Mesendoderm (in vitro differentiated cells): ENCODE measurements around the gene CDIPT.

Source experiments
- DNase-seq: peaks from one replicate; pipeline ENCODE4 v3.0.0; 2013
- H2AK5ac ChIP-seq: 2 replicates; pipeline ENCODE4 v1.6.1; 2013; ENCODE audit warnings: low read length, inconsistent platforms
- H2BK120ac ChIP-seq: 2 replicates; pipeline ENCODE4 v1.6.1; 2013; ENCODE audit warnings: low read depth, mild to moderate bottlenecking, low read length, moderate library complexity, mixed read lengths
- H2BK15ac ChIP-seq: replicated peaks from 2 replicates; pipeline ENCODE4 v1.6.1; 2013; ENCODE audit warnings: low read depth, mild to moderate bottlenecking, moderate library complexity
- H2BK5ac ChIP-seq: 2 replicates; pipeline ENCODE4 v1.6.1; 2013; ENCODE audit warnings: low read length, inconsistent platforms
- H3K18ac ChIP-seq: 2 replicates; pipeline ENCODE4 v1.6.1; 2013; ENCODE audit warnings: mild to moderate bottlenecking, low read length, mixed read lengths
- H3K23ac ChIP-seq: one replicate; pipeline ENCODE4 v1.6.1; 2013; ENCODE audit warnings: low read length
- H3K27ac ChIP-seq: 2 replicates; pipeline ENCODE4 v1.5.1; 2013; ENCODE audit warnings: low read depth, mild to moderate bottlenecking, inconsistent platforms, low read length, moderate library complexity
- H3K27me3 ChIP-seq: 2 replicates; pipeline ENCODE4 v1.6.1; 2013; ENCODE audit warnings: low read length, control low read depth, mild to moderate bottlenecking, inconsistent platforms; ENCODE audit not compliant: insufficient read depth, poor library complexity
- H3K36me3 ChIP-seq: 2 replicates; pipeline ENCODE4 v1.6.1; 2013; ENCODE audit warnings: low read length, inconsistent platforms; ENCODE audit not compliant: control insufficient read depth, insufficient read depth
- H3K4ac ChIP-seq: one replicate; pipeline ENCODE4 v1.6.1; 2013; ENCODE audit warnings: low read depth, mild to moderate bottlenecking, low read length, moderate library complexity
- H3K4me1 ChIP-seq: 2 replicates; pipeline ENCODE4 v1.6.1; 2013; ENCODE audit warnings: low read depth, low read length, inconsistent platforms; ENCODE audit not compliant: control insufficient read depth
- H3K4me2 ChIP-seq: 2 replicates; pipeline ENCODE4 v1.6.1; 2013; ENCODE audit warnings: low read length
- H3K4me3 ChIP-seq: 2 replicates; pipeline ENCODE4 v1.5.1; 2013; ENCODE audit warnings: mild to moderate bottlenecking, low read length
- H3K56ac ChIP-seq: one replicate; pipeline ENCODE4 v1.6.1; 2013; ENCODE audit warnings: low read length
- H3K79me1 ChIP-seq: 2 replicates; pipeline ENCODE4 v1.6.1; 2013; ENCODE audit warnings: low read length, inconsistent platforms
- H3K79me2 ChIP-seq: 2 replicates; pipeline ENCODE4 v1.6.1; 2013; ENCODE audit warnings: mild to moderate bottlenecking, low read length; ENCODE audit not compliant: control insufficient read depth, insufficient read depth
- H3K9ac ChIP-seq: 2 replicates; pipeline ENCODE4 v1.6.1; 2013; ENCODE audit warnings: low read length, inconsistent platforms
- H4K5ac ChIP-seq: one replicate; pipeline ENCODE4 v1.6.1; 2013; ENCODE audit warnings: low read length
- H4K8ac ChIP-seq: one replicate; pipeline ENCODE4 v1.6.1; 2013; ENCODE audit warnings: low read depth, mild to moderate bottlenecking, control low read depth, low read length, moderate library complexity
- WGBS: extraction: QIAGEN DNeasy Blood & Tissue Kit; methylation state at CpG from one replicate; pipeline ENCODE4 v1.1.7; 2013; ENCODE audit warnings: low lambda C conversion rate, missing lambda C conversion rate; ENCODE audit not compliant: insufficient coverage; ENCODE audit errors: extremely low coverage; 5-methylcytosine and 5-hydroxymethylcytosine counted together

Gene CDIPT

GRCh38 chr16:29903590-29903989 is 40.6 kb upstream of the CDIPT start:
- no peaks in the 10 kb centered on the region for H3K4me1 ChIP-seq
- H3K27ac ChIP-seq = no peak overlapping the region
- no peak overlapping the region for H2AK5ac ChIP-seq
- H3K79me1 ChIP-seq = peaks cover 3% of the 10 kb centered on the region
- no peak overlapping the region for H3K56ac ChIP-seq
- no peak overlapping the region for H3K18ac ChIP-seq
- DNase-seq = no peak
- no peak overlapping the region for H2BK120ac ChIP-seq
- H3K4me3 ChIP-seq = no peak overlapping the region
- no peak overlapping the region for H3K9ac ChIP-seq
- no peak overlapping the region for H2BK5ac ChIP-seq
- H4K5ac ChIP-seq = no peak overlapping the region
- no peak overlapping the region for H4K8ac ChIP-seq
- no peak overlapping the region for H3K4me2 ChIP-seq
- H2BK15ac ChIP-seq = no peak overlapping the region
- WGBS = no CpG with 5 or more reads among the region's 4 CpGs
- no peaks in the 10 kb centered on the region for H3K27me3 ChIP-seq
- H3K79me2 ChIP-seq = no peaks in the 10 kb centered on the region
- H3K23ac ChIP-seq = no peak overlapping the region
- H3K36me3 ChIP-seq = peaks cover 3% of the 10 kb centered on the region
- H3K4ac ChIP-seq = no peak overlapping the region

GRCh38 chr16:29901607-29901945 is 38.5 kb upstream of the CDIPT start:
- H3K36me3 ChIP-seq = peaks cover 3% of the 10 kb centered on the region
- WGBS = no CpG with 5 or more reads among the region's 19 CpGs
- no peaks in the 10 kb centered on the region for H3K79me2 ChIP-seq
- no peak overlapping the region for H2BK15ac ChIP-seq
- peak overlapping the region; percentile 90 for H3K56ac ChIP-seq
- H3K4me2 ChIP-seq = no peak overlapping the region
- no peak overlapping the region for H4K5ac ChIP-seq
- no peaks in the 10 kb centered on the region for H3K27me3 ChIP-seq
- no peak overlapping the region for H3K18ac ChIP-seq
- H3K79me1 ChIP-seq = peaks cover 6% of the 10 kb centered on the region
- H2BK5ac ChIP-seq = no peak overlapping the region
- no peak overlapping the region for H4K8ac ChIP-seq
- peak overlapping the region; percentile 79 for H3K9ac ChIP-seq
- peaks cover 3% of the 10 kb centered on the region for H3K4me1 ChIP-seq
- no peak overlapping the region for H3K23ac ChIP-seq
- no peak overlapping the region for H3K4ac ChIP-seq
- no peak overlapping the region for H3K27ac ChIP-seq
- DNase-seq = no peak
- H3K4me3 ChIP-seq = no peak overlapping the region
- no peak overlapping the region for H2BK120ac ChIP-seq
- no peak overlapping the region for H2AK5ac ChIP-seq

- Histone ChIP-seq H3K79me1 (peaks cover 6% of the 10 kb centered on the region), H2BK15ac (no peak overlapping the region), H3K23ac (no peak overlapping the region), H2BK120ac (no peak overlapping the region), H3K9ac (peak overlapping the region; percentile 79), H3K56ac (peak overlapping the region; percentile 90), H4K8ac (no peak overlapping the region), H3K27me3 (no peaks in the 10 kb centered on the region), H4K5ac (no peak overlapping the region), H3K4me1 (peaks cover 3% of the 10 kb centered on the region), H3K4ac (no peak overlapping the region), H2AK5ac (no peak overlapping the region), H3K27ac (no peak overlapping the region), H3K79me2 (no peaks in the 10 kb centered on the region), H3K4me2 (peak overlapping the region; percentile 94), H2BK5ac (no peak overlapping the region), H3K4me3 (peak overlapping the region; percentile 63), H3K36me3 (peaks cover 3% of the 10 kb centered on the region), H3K18ac (no peak overlapping the region)
- no peak for DNase-seq
- WGBS = no CpG with 5 or more reads among the region's 31 CpGs
Measured at GRCh38 chr16:29900888-29901606, 38.0 kb upstream of the CDIPT start.

- Histone ChIP-seq H3K23ac (no peak within 1 kb of the TSS), H2BK120ac (no peak within 1 kb of the TSS), H3K79me2 (no peaks in the 10 kb centered on the region)
Measured at GRCh38 chr16:29900102-29900887, 37.3 kb upstream of the CDIPT start, which contains the start of gene ASPHD1. ASPHD1 (plus strand) TSS chr16:29900488; CDS start chr16:29900972, 484 bp downstream.

GRCh38 chr16:29899516-29900101 is 36.6 kb upstream of the CDIPT start, which contains the start of gene SEZ6L2:
SEZ6L2 (minus strand) TSS chr16:29899550; CDS start chr16:29899019, 531 bp downstream.
- H3K79me1 ChIP-seq = peaks cover 6% of the 10 kb centered on the region

More at GRCh38 chr16:29900102-29900887, 37.3 kb upstream of the CDIPT start, which contains the start of gene ASPHD1:
- peak within 1 kb of the TSS; percentile 63 for H3K4me3 ChIP-seq
- no peak within 1 kb of the TSS for H2BK5ac ChIP-seq
- H3K36me3 ChIP-seq = peaks cover 3% of the 10 kb centered on the region
- H2AK5ac ChIP-seq = no peak within 1 kb of the TSS
- H3K4ac ChIP-seq = no peak within 1 kb of the TSS
- H2BK15ac ChIP-seq = no peak within 1 kb of the TSS
- peak within 1 kb of the TSS; percentile 51 for H3K18ac ChIP-seq
- H3K4me2 ChIP-seq = peak within 1 kb of the TSS; percentile 99
- peak within 1 kb of the TSS; percentile 79 for H3K9ac ChIP-seq
- WGBS = no CpG with 5 or more reads among the region's 67 CpGs
- H3K27me3 ChIP-seq = no peaks in the 10 kb centered on the region
- H3K56ac ChIP-seq = peak within 1 kb of the TSS; percentile 91
- H4K8ac ChIP-seq = no peak within 1 kb of the TSS
- DNase-seq = peak; percentile 87
- H3K79me1 ChIP-seq = peaks cover 6% of the 10 kb centered on the region
- no peak within 1 kb of the TSS for H3K27ac ChIP-seq
- H4K5ac ChIP-seq = no peak within 1 kb of the TSS
- peaks cover 3% of the 10 kb centered on the region for H3K4me1 ChIP-seq

More at GRCh38 chr16:29899516-29900101, 36.6 kb upstream of the CDIPT start, which contains the start of gene SEZ6L2:
- peak within 1 kb of the TSS; percentile 91 for H3K56ac ChIP-seq
- no peak within 1 kb of the TSS for H2BK15ac ChIP-seq
- WGBS = no CpG with 5 or more reads among the region's 29 CpGs
- H3K18ac ChIP-seq = peak within 1 kb of the TSS; percentile 51
- no peak within 1 kb of the TSS for H3K4ac ChIP-seq
- no peak within 1 kb of the TSS for H3K27ac ChIP-seq
- no peaks in the 10 kb centered on the region for H3K79me2 ChIP-seq
- H3K4me2 ChIP-seq = peak within 1 kb of the TSS; percentile 99
- H2BK5ac ChIP-seq = no peak within 1 kb of the TSS
- H3K9ac ChIP-seq = peak within 1 kb of the TSS; percentile 87
- H3K36me3 ChIP-seq = no peaks in the 10 kb centered on the region
- no peaks in the 10 kb centered on the region for H3K27me3 ChIP-seq
- peak within 1 kb of the TSS; percentile 63 for H3K4me3 ChIP-seq
- peak; percentile 99 for DNase-seq
- H4K5ac ChIP-seq = no peak within 1 kb of the TSS
- H3K23ac ChIP-seq = no peak within 1 kb of the TSS
- no peak within 1 kb of the TSS for H2BK120ac ChIP-seq
- peaks cover 3% of the 10 kb centered on the region for H3K4me1 ChIP-seq
- no peak within 1 kb of the TSS for H4K8ac ChIP-seq
- H2AK5ac ChIP-seq = no peak within 1 kb of the TSS
